Neural progenitor cell (in vitro differentiated cells): Measurements from ENCODE around the gene SPTBN4. TPM values are rescaled to one million over a fixed set of nuclear protein-coding genes. Genes with fewer than 3 reads are reported as not detected.
"Not testable (repeated sequence)": the region's sequence is repeated elsewhere in the genome, so short reads cannot be mapped to it uniquely, and the experiment has no call there.

Experiments
- DNase-seq: peaks from one replicate; pipeline ENCODE4 v3.0.0-alpha.2; 2016; ENCODE audit warnings: low spot score
- H2AFZ ChIP-seq: fragments of 200-600 bp; sonication (generic); replicated peaks from 2 replicates; pipeline ENCODE4 v1.6.1; 2016; ENCODE audit warnings: antibody characterized with exemption
- H3F3A ChIP-seq: fragments of 200-600 bp; sonication (generic); 2 replicates; pipeline ENCODE4 v1.6.1; 2016; ENCODE audit warnings: antibody characterized with exemption, low read depth
- H3K27ac ChIP-seq: fragments of 200-600 bp; sonication (generic); 2 replicates; pipeline ENCODE4 v1.5.1; 2016; ENCODE audit warnings: mild to moderate bottlenecking
- H3K27me3 ChIP-seq: fragments of 200-600 bp; sonication (generic); 2 replicates; pipeline ENCODE4 v1.6.1; 2016; ENCODE audit warnings: mild to moderate bottlenecking, moderate library complexity
- H3K36me3 ChIP-seq: fragments of 200-600 bp; sonication (generic); 2 replicates; pipeline ENCODE4 v1.5.1; 2016
- H3K4me1 ChIP-seq: fragments of 200-600 bp; sonication (generic); 2 replicates; pipeline ENCODE4 v1.6.1; 2016; ENCODE audit warnings: mixed run types
- H3K4me2 ChIP-seq: fragments of 200-600 bp; sonication (generic); 2 replicates; pipeline ENCODE4 v1.6.1; 2016
- H3K4me3 ChIP-seq: fragments of 200-600 bp; sonication (generic); 2 replicates; pipeline ENCODE4 v1.5.1; 2016
- H3K79me2 ChIP-seq: fragments of 200-600 bp; sonication (generic); 2 replicates; pipeline ENCODE4 v1.6.1; 2016; ENCODE audit warnings: low read depth
- H3K9ac ChIP-seq: fragments of 200-600 bp; sonication (generic); 2 replicates; pipeline ENCODE4 v1.6.1; 2016
- H3K9me3 ChIP-seq: fragments of 200-600 bp; sonication (generic); 2 replicates; pipeline ENCODE4 v1.5.1; 2016; ENCODE audit warnings: low read depth
- H4K20me1 ChIP-seq: fragments of 200-600 bp; sonication (generic); 2 replicates; pipeline ENCODE4 v1.6.1; 2016; ENCODE audit warnings: low read depth
- H3K27ac Mint-ChIP-seq: 3 replicates; pipeline ENCODE4 v1.8.0; 2021; ENCODE audit warnings: mixed read lengths
- H3K27me3 Mint-ChIP-seq: 2 replicates; pipeline ENCODE4 v1.8.0; 2022; ENCODE audit warnings: low read depth, mild to moderate bottlenecking, inconsistent platforms, moderate library complexity, mixed read lengths; ENCODE audit not compliant: insufficient read depth
- H3K36me3 Mint-ChIP-seq: 3 replicates; pipeline ENCODE4 v1.8.0; 2021; ENCODE audit warnings: mixed read lengths
- H3K4me1 Mint-ChIP-seq: 3 replicates; pipeline ENCODE4 v1.8.0; 2021; ENCODE audit warnings: mixed read lengths
- H3K4me3 Mint-ChIP-seq: 3 replicates; pipeline ENCODE4 v1.8.0; 2021; ENCODE audit warnings: mild to moderate bottlenecking, moderate library complexity, mixed read lengths
- H3K9me3 Mint-ChIP-seq: 3 replicates; pipeline ENCODE4 v1.8.0; 2020; ENCODE audit warnings: mixed read lengths
- EZH2 ChIP-seq: fragments of 200-600 bp; sonication (generic); IDR thresholded peaks from 2 replicates; pipeline ENCODE4 v1.6.1; 2017; ENCODE audit warnings: antibody characterized with exemption, mild to moderate bottlenecking, moderate library complexity
- EZH2phosphoT487 ChIP-seq: fragments of 200-600 bp; sonication (generic); IDR thresholded peaks from 2 replicates; pipeline ENCODE4 v1.6.1; 2017; ENCODE audit warnings: antibody characterized with exemption
- total RNA-seq: library from RNA; depleted of rRNA; stranded (reverse); fragments of >200 nt; gene quantifications from 2 replicates; pipeline ENCODE4 v1.2.3, GENCODE V29; 2015; ENCODE audit warnings: low replicate concordance
- TF ChIP-seq, protein P1 (sequence below): fragments of 200-600 bp; sonication (generic); IDR thresholded peaks from 2 replicates; pipeline ENCODE4 v1.5.1; 2017; ENCODE audit warnings: antibody characterized with exemption, mild to moderate bottlenecking

SPTBN4 gene
- total RNA-seq, 1 donor from 2014 or later: 2.5 TPM

GRCh38 chr19:40460185-40460584 lies 6.6 kb upstream of the SPTBN4 start:
- H3K9ac ChIP-seq: no peak overlapping the region
- no peaks in the 10 kb centered on the region for H3K27me3 Mint-ChIP-seq
- H3K4me2 ChIP-seq: no peak overlapping the region
- H4K20me1 ChIP-seq: no peaks in the 10 kb centered on the region
- no peak overlapping the region for H3K27ac Mint-ChIP-seq
- TF ChIP-seq EZH2 (no peak), EZH2phosphoT487 (no peak)
- H3K4me3 Mint-ChIP-seq: no peak overlapping the region
- H3F3A ChIP-seq: peaks cover 8% of the 10 kb centered on the region
- no peaks in the 10 kb centered on the region for H3K4me1 ChIP-seq
- no peaks in the 10 kb centered on the region for H3K36me3 Mint-ChIP-seq
- H3K4me1 Mint-ChIP-seq: peaks cover 10% of the 10 kb centered on the region
- H2AFZ ChIP-seq: no peak overlapping the region
- no peak overlapping the region for H3K4me3 ChIP-seq
- no peak overlapping the region for H3K27ac ChIP-seq
- H3K27me3 ChIP-seq: peaks cover 8% of the 10 kb centered on the region
- H3K79me2 ChIP-seq: no peaks in the 10 kb centered on the region
- H3K9me3 ChIP-seq: no peaks in the 10 kb centered on the region
- no peaks in the 10 kb centered on the region for H3K9me3 Mint-ChIP-seq
- no peak for DNase-seq
- H3K36me3 ChIP-seq: no peaks in the 10 kb centered on the region

- Mint-ChIP-seq H3K4me1 (peaks cover 19% of the 10 kb centered on the region), H3K27me3 (peaks cover 10% of the 10 kb centered on the region), H3K36me3 (no peaks in the 10 kb centered on the region), H3K27ac (no peak overlapping the region), H3K4me3 (no peak overlapping the region), H3K9me3 (peaks cover 4% of the 10 kb centered on the region)
- Histone ChIP-seq H3K4me2 (no peak overlapping the region), H3K27ac (no peak overlapping the region), H3K27me3 (peaks cover 20% of the 10 kb centered on the region), H3K79me2 (no peaks in the 10 kb centered on the region), H3K9ac (no peak overlapping the region), H3K9me3 (no peaks in the 10 kb centered on the region), H3K36me3 (no peaks in the 10 kb centered on the region), H3K4me1 (no peaks in the 10 kb centered on the region), H3F3A (peaks cover 16% of the 10 kb centered on the region), H4K20me1 (peaks cover 7% of the 10 kb centered on the region), H2AFZ (no peak overlapping the region), H3K4me3 (no peak overlapping the region)
- DNase-seq: no peak
- TF ChIP-seq, protein P1, sequence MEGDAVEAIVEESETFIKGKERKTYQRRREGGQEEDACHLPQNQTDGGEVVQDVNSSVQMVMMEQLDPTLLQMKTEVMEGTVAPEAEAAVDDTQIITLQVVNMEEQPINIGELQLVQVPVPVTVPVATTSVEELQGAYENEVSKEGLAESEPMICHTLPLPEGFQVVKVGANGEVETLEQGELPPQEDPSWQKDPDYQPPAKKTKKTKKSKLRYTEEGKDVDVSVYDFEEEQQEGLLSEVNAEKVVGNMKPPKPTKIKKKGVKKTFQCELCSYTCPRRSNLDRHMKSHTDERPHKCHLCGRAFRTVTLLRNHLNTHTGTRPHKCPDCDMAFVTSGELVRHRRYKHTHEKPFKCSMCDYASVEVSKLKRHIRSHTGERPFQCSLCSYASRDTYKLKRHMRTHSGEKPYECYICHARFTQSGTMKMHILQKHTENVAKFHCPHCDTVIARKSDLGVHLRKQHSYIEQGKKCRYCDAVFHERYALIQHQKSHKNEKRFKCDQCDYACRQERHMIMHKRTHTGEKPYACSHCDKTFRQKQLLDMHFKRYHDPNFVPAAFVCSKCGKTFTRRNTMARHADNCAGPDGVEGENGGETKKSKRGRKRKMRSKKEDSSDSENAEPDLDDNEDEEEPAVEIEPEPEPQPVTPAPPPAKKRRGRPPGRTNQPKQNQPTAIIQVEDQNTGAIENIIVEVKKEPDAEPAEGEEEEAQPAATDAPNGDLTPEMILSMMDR: no peak
- TF ChIP-seq EZH2phosphoT487 (no peak), EZH2 (no peak)
Measured at GRCh38 chr19:40461669-40462221, 5.1 kb upstream of the SPTBN4 start.

- Histone ChIP-seq H3F3A (peaks cover 23% of the 10 kb centered on the region), H4K20me1 (peaks cover 17% of the 10 kb centered on the region), H3K27me3 (peaks cover 39% of the 10 kb centered on the region)
- not testable (repeated sequence) for H3K9ac ChIP-seq, H3K9me3 ChIP-seq, H3K4me2 ChIP-seq, H2AFZ ChIP-seq, H3K4me3 Mint-ChIP-seq, H3K27ac Mint-ChIP-seq, H3K27ac ChIP-seq, H3K79me2 ChIP-seq, DNase-seq, H3K4me1 ChIP-seq, H3K9me3 Mint-ChIP-seq, H3K36me3 ChIP-seq, H3K4me3 ChIP-seq, H3K36me3 Mint-ChIP-seq
- peaks cover 22% of the 10 kb centered on the region for H3K4me1 Mint-ChIP-seq
- peaks cover 21% of the 10 kb centered on the region for H3K27me3 Mint-ChIP-seq
Measured at GRCh38 chr19:40463587-40464037, 3.2 kb upstream of the SPTBN4 start.

DNA sequence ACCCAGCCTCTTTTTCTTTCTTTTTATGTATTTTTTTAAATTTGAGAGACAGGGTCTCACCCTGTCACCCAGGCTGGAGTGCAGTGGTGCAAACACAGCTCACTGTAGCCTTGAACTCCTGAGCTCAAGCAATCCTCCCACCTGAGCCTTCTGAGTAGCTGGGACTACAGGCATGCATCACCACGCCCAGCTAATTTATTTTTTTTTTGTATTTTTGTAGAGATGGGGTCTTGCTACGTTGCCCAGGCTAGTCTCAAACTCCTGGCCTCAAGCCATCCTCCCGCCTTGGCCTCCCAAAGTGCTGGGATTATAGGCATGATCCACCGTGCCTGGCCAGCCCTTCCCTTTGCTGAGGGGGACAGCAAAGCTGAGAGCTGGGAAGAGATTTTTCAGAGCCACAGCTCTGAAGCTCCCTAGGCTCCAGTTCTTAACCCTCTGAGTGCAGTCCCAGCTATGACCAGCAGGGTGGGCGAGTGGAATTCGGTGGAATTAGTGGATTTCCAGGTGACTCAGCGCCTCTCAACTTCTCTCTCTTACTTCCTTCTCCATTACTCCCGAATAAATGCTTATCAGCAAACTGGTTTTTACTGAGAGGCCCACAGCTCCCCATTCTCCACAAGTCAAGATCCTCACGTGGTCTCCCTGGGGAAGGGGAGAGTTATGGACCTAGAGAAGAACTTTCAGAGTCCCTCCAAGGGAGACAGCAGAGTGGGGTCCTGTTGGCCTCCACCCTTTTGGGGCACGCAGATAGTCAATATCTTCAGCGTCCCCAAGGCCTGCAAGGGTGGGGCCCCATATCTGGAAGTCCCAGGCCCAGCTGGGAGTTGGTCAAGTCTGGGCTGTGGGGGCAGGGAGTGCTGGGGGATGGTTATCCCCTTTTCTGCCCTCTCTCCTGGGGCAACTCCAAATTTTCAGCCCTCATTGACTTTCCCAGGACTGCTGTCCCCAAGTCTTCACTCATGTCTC lies 2.5 kb upstream of the SPTBN4 start:
- Histone ChIP-seq H3K9me3 (no peaks in the 10 kb centered on the region), H3K79me2 (no peaks in the 10 kb centered on the region), H2AFZ (no peak overlapping the region), H3K36me3 (no peaks in the 10 kb centered on the region), H3K27ac (no peak overlapping the region), H3K4me1 (no peaks in the 10 kb centered on the region), H3K4me3 (no peak overlapping the region), H3F3A (peaks cover 23% of the 10 kb centered on the region), H3K4me2 (no peak overlapping the region), H3K9ac (no peak overlapping the region), H3K27me3 (peaks cover 46% of the 10 kb centered on the region), H4K20me1 (peaks cover 17% of the 10 kb centered on the region)
- Mint-ChIP-seq H3K27me3 (peaks cover 27% of the 10 kb centered on the region), H3K4me3 (peak overlapping the region; percentile 82), H3K27ac (no peak overlapping the region), H3K36me3 (no peaks in the 10 kb centered on the region), H3K4me1 (peaks cover 22% of the 10 kb centered on the region), H3K9me3 (peaks cover 5% of the 10 kb centered on the region)
- TF ChIP-seq EZH2phosphoT487 (no peak), EZH2 (no peak)
- TF ChIP-seq, protein P1: peak; percentile 74
- peak; percentile 81 for DNase-seq
